OCI-LY1 (cell line): ENCODE results near the gene CBL.

Experiments used
- EZH2 ChIP-seq: fragments of 200-600 bp; sonication (generic), shearing (Covaris generic); IDR thresholded peaks from 2 replicates; pipeline ENCODE4 v1.8.0; 2017; ENCODE audit warnings: borderline replicate concordance, mixed run types, mild to moderate bottlenecking, antibody characterized with exemption, low read length, moderate library complexity, mixed read lengths
- TF ChIP-seq, protein P1 (sequence below): fragments of 200-600 bp; sonication (generic), shearing (Covaris generic); IDR thresholded peaks from 2 replicates; pipeline ENCODE4 v1.5.1; 2017; ENCODE audit warnings: mild to moderate bottlenecking, antibody characterized with exemption, low read length, moderate library complexity, mixed read lengths

DNA sequence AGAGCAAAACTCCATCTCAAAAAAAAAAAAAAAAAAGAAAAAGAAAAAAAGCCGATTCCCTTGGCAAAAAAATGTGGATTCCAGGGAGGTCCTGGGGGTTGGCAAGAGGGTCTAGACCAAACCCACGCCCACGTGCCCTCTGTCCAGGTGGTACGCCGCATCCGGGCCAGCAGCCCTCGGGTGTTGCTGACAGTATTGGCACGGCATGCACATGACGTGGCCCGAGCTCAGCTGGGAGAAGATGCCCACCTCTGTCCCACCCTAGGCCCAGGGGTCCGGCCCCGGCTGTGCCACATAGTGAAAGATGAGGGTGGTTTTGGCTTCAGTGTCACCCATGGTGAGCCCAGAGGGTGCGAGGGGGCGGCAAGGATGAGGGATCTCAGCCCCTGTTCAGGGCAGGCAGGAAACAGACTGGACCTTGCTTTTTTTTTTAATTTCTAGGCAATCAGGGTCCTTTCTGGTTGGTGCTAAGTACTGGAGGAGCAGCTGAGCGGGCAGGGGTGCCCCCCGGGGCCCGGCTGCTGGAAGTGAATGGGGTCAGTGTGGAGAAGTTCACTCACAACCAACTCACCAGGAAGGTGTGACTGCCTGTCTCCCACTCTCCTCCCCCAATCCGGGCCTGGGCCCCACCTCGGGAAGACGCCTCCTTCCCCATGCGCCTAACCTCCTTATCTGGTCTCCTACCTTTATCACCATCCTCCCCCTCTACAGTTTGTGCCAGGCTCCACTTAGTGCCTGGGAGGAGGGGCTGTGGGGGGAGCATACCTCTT, 18.8 kb upstream of the CBL start:
- TF ChIP-seq, protein P1, sequence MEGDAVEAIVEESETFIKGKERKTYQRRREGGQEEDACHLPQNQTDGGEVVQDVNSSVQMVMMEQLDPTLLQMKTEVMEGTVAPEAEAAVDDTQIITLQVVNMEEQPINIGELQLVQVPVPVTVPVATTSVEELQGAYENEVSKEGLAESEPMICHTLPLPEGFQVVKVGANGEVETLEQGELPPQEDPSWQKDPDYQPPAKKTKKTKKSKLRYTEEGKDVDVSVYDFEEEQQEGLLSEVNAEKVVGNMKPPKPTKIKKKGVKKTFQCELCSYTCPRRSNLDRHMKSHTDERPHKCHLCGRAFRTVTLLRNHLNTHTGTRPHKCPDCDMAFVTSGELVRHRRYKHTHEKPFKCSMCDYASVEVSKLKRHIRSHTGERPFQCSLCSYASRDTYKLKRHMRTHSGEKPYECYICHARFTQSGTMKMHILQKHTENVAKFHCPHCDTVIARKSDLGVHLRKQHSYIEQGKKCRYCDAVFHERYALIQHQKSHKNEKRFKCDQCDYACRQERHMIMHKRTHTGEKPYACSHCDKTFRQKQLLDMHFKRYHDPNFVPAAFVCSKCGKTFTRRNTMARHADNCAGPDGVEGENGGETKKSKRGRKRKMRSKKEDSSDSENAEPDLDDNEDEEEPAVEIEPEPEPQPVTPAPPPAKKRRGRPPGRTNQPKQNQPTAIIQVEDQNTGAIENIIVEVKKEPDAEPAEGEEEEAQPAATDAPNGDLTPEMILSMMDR: no peak
- TF ChIP-seq EZH2: no peak
